Body of pancreas (tissue), 4 donors: ENCODE data around the gene INPP5D.

Experiments
- CTCF ChIP-seq, 7 experiments: fragments of 450-650 bp in 4 of 7; fragments of 200-600 bp in 3 of 7; sonication (generic) in 3 of 7; IDR thresholded peaks; one replicate each; pipeline ENCODE4 v1.5.1; 2016 to 2019; ENCODE audit warnings: antibody characterized with exemption in 7 of 7
- POLR2A ChIP-seq, 3 donors: fragments of 450-650 bp; IDR thresholded peaks; one replicate each; pipeline ENCODE4 v1.6.1; 2016; ENCODE audit warnings: antibody characterized with exemption in 3 of 3, mild to moderate bottlenecking in 2 of 3

DNA sequence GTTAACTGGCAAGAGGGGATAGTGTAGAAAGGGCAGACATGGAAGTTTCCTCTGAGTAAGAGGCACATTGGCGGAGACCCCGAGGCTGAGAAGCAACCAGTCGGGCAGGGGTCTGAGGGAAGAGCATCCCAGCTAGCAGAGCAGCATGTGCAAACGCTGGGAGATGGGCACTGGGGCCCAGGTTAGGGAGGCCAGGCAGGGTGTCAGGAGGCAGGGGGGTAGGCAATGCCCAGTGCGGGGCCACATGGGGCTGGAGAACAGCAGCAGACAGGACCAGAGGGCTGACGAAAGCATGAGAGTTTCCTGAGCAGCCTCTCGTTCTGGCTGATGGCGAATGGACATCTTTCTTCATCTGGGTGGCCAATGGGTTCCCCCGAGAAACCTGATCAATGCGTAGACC, 88.2 kb downstream of the INPP5D start:
- TF ChIP-seq CTCF (IDR thresholded peaks at IDR 0.05) (no peak), POLR2A (IDR thresholded peaks at IDR 0.05) (no peak)
